Stimulated activated effector memory CD8-positive, alpha-beta T cell treated with anti-CD3 and anti-CD28 coated beads, Interleukin-12 subunit alpha, Interleukin-12 subunit beta, amount 100 ng/mL, for 72 hours (primary cell): Measurements from ENCODE around the gene HUWE1.
"Not testable (repeated sequence)": the region's sequence is repeated elsewhere in the genome, so short reads cannot be mapped to it uniquely, and the experiment has no call there.

Experiments used
- ATAC-seq: fragments of 150-1000 bp; cut with Tn5 transposase; 2 replicates; pipeline ENCODE4 v1.10.0; 2021
- DNase-seq, 2 donors: peaks; one replicate each; pipeline ENCODE4 v3.0.0; 2021 to 2022; ENCODE audit warnings: low spot score in 2 of 2
- H3K27ac Mint-ChIP-seq: one replicate; pipeline ENCODE4 v1.8.0; 2022; ENCODE audit warnings: mild to moderate bottlenecking, mixed read lengths
- H3K36me3 Mint-ChIP-seq: one replicate; pipeline ENCODE4 v1.8.0; 2022; ENCODE audit warnings: mild to moderate bottlenecking, mixed read lengths
- H3K4me1 Mint-ChIP-seq: one replicate; pipeline ENCODE4 v1.8.0; 2022; ENCODE audit warnings: mixed read lengths
- H3K4me3 Mint-ChIP-seq: one replicate; pipeline ENCODE4 v1.8.0; 2022; ENCODE audit warnings: mild to moderate bottlenecking, mixed read lengths
- H3K9me3 Mint-ChIP-seq: one replicate; pipeline ENCODE4 v1.8.0; 2022; ENCODE audit warnings: mixed read lengths

The HUWE1 gene

DNA sequence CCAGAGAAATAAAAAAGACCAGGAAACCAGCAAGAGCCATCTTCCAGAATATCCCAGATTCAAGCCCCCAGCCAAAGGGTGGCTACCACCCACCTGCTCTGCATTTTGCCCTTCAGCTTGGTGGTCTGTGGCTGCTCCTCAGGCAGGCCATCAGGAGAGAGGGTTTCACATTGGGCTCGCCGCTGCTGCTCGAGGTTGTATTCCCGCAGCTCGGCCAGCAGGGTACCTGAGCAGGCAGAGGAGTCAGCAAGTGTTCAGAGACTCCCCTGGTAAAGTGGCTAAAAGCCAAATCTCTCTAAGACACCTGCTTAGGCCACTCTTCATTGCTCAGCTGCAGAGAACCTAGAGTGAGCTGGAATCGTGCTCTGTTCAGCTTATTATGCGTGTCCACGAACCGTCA is 141.6 kb downstream of the HUWE1 start:
- Mint-ChIP-seq H3K4me3 (no peak overlapping the region), H3K4me1 (peaks cover 13% of the 10 kb centered on the region), H3K27ac (no peak overlapping the region), H3K9me3 (no peaks in the 10 kb centered on the region), H3K36me3 (peaks cover 100% of the 10 kb centered on the region)
- DNase-seq, result no peak
- no peak for ATAC-seq

DNA sequence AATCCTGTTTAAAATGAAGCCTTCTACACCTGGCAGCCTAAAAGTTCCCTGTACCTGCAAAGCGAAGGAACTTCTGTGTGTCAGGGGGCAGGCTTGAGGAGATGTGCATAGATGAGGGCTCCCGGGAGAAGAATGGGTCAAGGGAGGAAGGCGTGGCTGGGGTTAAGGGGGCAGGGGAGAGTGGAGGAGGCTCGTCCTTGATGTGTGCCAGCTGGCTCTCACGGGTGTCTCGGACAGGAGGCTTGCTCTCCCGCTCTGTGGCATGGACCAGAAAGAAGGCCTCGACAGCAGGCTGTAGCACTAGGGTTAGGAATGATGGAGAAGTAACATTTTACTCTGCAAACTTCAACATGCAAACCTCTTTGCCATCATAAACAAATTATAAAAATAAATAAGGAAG is 147.7 kb downstream of the HUWE1 start:
- Mint-ChIP-seq H3K4me1 (no peaks in the 10 kb centered on the region), H3K27ac (no peak overlapping the region), H3K4me3 (no peak overlapping the region), H3K9me3 (no peaks in the 10 kb centered on the region), H3K36me3 (peaks cover 100% of the 10 kb centered on the region)
- ATAC-seq (no peak), DNase-seq (no peak)

- not testable (repeated sequence) for H3K4me1 Mint-ChIP-seq
- H3K36me3 Mint-ChIP-seq, result peaks cover 75% of the 10 kb centered on the region
These were observed 155.1 kb downstream of the HUWE1 start for GRCh38 chrX:53531255-53531966.

GRCh38 chrX:53526999-53527398 is 159.5 kb downstream of the HUWE1 start:
- no peak for DNase-seq
- H3K36me3 Mint-ChIP-seq, result peaks cover 33% of the 10 kb centered on the region
- H3K4me3 Mint-ChIP-seq, result no peak overlapping the region
- H3K27ac Mint-ChIP-seq, result no peak overlapping the region
- no peak for ATAC-seq
- peaks cover 3% of the 10 kb centered on the region for H3K9me3 Mint-ChIP-seq
- no peaks in the 10 kb centered on the region for H3K4me1 Mint-ChIP-seq

More at GRCh38 chrX:53531255-53531966, 155.1 kb downstream of the HUWE1 start:
- H3K27ac Mint-ChIP-seq, result peak overlapping the region; percentile 50
- not testable (repeated sequence) for H3K9me3 Mint-ChIP-seq, DNase-seq, H3K4me3 Mint-ChIP-seq, ATAC-seq

DNA sequence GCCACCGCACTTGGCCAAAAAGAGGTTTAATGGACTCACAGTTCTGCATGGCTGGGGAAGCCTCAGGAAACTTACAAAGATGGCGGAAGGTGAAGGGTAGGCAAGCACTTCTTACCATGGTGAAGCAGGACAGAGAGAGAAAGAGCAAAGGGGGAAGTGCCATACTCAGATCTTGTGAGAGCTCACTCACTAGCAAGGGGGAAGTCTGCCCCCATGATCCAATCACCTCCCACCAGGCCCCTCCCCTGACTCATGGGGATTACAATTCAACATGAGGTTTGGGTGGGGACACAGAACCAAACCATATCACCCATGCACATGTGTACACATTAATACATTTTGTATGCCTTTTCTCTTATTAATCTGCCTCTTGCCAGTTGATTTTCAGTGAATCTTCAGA is 175.2 kb downstream of the HUWE1 start:
- Mint-ChIP-seq H3K36me3 (no peaks in the 10 kb centered on the region), H3K4me3 (no peak overlapping the region), H3K4me1 (no peaks in the 10 kb centered on the region), H3K9me3 (no peaks in the 10 kb centered on the region), H3K27ac (no peak overlapping the region)
- DNase-seq, result no peak
- no peak for ATAC-seq

GRCh38 chrX:53504035-53504434 is 182.5 kb downstream of the HUWE1 start:
- not testable (repeated sequence) for H3K4me3 Mint-ChIP-seq, ATAC-seq, H3K4me1 Mint-ChIP-seq, H3K27ac Mint-ChIP-seq, DNase-seq, H3K9me3 Mint-ChIP-seq, H3K36me3 Mint-ChIP-seq

GRCh38 chrX:53494436-53494835 is 192.1 kb downstream of the HUWE1 start:
- DNase-seq (no peak), ATAC-seq (no peak)
- H3K36me3 Mint-ChIP-seq, result no peaks in the 10 kb centered on the region
- no peaks in the 10 kb centered on the region for H3K9me3 Mint-ChIP-seq
- H3K27ac Mint-ChIP-seq, result no peak overlapping the region
- H3K4me3 Mint-ChIP-seq, result no peak overlapping the region
- no peaks in the 10 kb centered on the region for H3K4me1 Mint-ChIP-seq

- Mint-ChIP-seq H3K27ac (no peak overlapping the region), H3K4me1 (no peaks in the 10 kb centered on the region), H3K4me3 (no peak overlapping the region), H3K36me3 (no peaks in the 10 kb centered on the region), H3K9me3 (no peaks in the 10 kb centered on the region)
- ATAC-seq (no peak), DNase-seq (no peak)
These were observed 200.2 kb downstream of the HUWE1 start for GRCh38 chrX:53486285-53486684.

- DNase-seq (no peak), ATAC-seq (no peak)
- Mint-ChIP-seq H3K4me1 (no peaks in the 10 kb centered on the region), H3K36me3 (no peaks in the 10 kb centered on the region), H3K9me3 (no peaks in the 10 kb centered on the region), H3K27ac (no peak overlapping the region), H3K4me3 (no peak overlapping the region)
These were observed 202.6 kb downstream of the HUWE1 start for GRCh38 chrX:53483838-53484405.

DNA sequence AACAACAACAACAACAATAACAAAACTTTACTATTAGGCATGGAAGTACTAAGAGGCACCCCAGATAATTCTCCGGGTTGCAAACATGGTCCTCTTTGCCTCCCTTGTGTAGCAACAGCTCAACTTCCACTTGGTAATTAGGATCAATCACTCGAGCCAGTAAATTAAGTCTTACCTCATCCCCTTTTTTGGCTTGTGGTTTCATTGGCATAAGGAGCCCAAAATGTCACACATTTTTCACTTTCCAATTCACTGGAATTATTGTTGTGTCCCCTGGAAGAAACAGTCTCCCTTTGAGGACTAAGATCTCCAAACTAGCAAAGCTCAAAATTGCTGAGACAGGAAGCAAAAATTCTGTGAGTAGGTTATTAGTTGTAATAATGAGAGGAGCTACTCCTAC is 203.1 kb downstream of the HUWE1 start:
- H3K27ac Mint-ChIP-seq, result no peak overlapping the region
- H3K9me3 Mint-ChIP-seq, result no peaks in the 10 kb centered on the region
- no peak overlapping the region for H3K4me3 Mint-ChIP-seq
- no peaks in the 10 kb centered on the region for H3K36me3 Mint-ChIP-seq
- DNase-seq, result no peak
- H3K4me1 Mint-ChIP-seq, result no peaks in the 10 kb centered on the region
- ATAC-seq, result no peak
